Liver (tissue), 3 donors: ENCODE measurements around the gene TSHB.

Experiments
- CTCF ChIP-seq: fragments of 150-350 bp; IDR thresholded peaks from 2 replicates; pipeline ENCODE4 v1.5.1; 2017; ENCODE audit warnings: improper control_type of control experiment, low read depth, low read length; ENCODE audit not compliant: missing input control
- FOXA1 ChIP-seq: IDR thresholded peaks from 2 replicates; pipeline ENCODE4 v1.6.1; 2016; ENCODE audit warnings: antibody characterized with exemption
- GABPA ChIP-seq, 2 donors: IDR thresholded peaks in 1 of 2; conservative IDR thresholded peaks in 1 of 2; 2 replicates each; pipeline ENCODE4 v1.6.1; 2016; ENCODE audit warnings: antibody characterized with exemption in 2 of 2, mild to moderate bottlenecking in 1 of 2, moderate library complexity in 1 of 2
- MAX ChIP-seq: IDR thresholded peaks from 2 replicates; pipeline ENCODE4 v1.6.1; 2016; ENCODE audit warnings: antibody characterized with exemption
- RAD21 ChIP-seq, 2 donors: IDR thresholded peaks; 2 replicates each; pipeline ENCODE4 v1.6.1; 2016; ENCODE audit warnings: antibody characterized with exemption in 2 of 2, mild to moderate bottlenecking in 2 of 2
- TAF1 ChIP-seq: conservative IDR thresholded peaks from 2 replicates; pipeline ENCODE4 v1.6.1; 2016; ENCODE audit warnings: antibody characterized with exemption, mild to moderate bottlenecking
- YY1 ChIP-seq: IDR thresholded peaks from 2 replicates; pipeline ENCODE4 v1.6.1; 2016; ENCODE audit warnings: antibody characterized with exemption, mild to moderate bottlenecking
- ZBTB33 ChIP-seq: IDR thresholded peaks from 2 replicates; pipeline ENCODE4 v1.6.1; 2016; ENCODE audit warnings: antibody characterized with exemption
- donor health status: healthy.
- donor health status: healthy.

GRCh38 chr1:115012434-115012833, 17.2 kb upstream of the TSHB start:
- no peak for TF ChIP-seq CTCF
- no peak for TF ChIP-seq MAX
- TF ChIP-seq ZBTB33: no peak
- no peak for TF ChIP-seq FOXA1
- TF ChIP-seq TAF1: no peak
- TF ChIP-seq GABPA (IDR thresholded peaks at IDR 0.05 in 1 of 2, conservative IDR thresholded peaks at IDR 0.05 in 1 of 2): no peak
- no peak for TF ChIP-seq YY1
- no peak for TF ChIP-seq RAD21 (IDR thresholded peaks at IDR 0.05)
